Breast epithelium (tissue), 4 donors: Measurements from ENCODE around the gene CA10. TPM values are rescaled to one million over a fixed set of nuclear protein-coding genes. Genes with fewer than 3 reads are reported as not detected.

ENCODE experiments used
- DNase-seq, 2 donors: peaks; one replicate each; pipeline ENCODE4 v3.0.0-alpha.2; 2019; ENCODE audit warnings: low spot score in 2 of 2
- H3K27ac ChIP-seq, 2 donors: fragments of 200-600 bp; sonication (generic) in 1 of 2; one replicate each; pipeline ENCODE4 v1.5.1; 2016 to 2019; ENCODE audit warnings: mild to moderate bottlenecking in 1 of 2
- H3K27me3 ChIP-seq, 2 donors: fragments of 200-600 bp; sonication (generic) in 1 of 2; one replicate each; pipeline versions ENCODE4 v1.5.1 to v1.6.0; 2017 to 2019; ENCODE audit warnings: control low read depth in 1 of 2, mild to moderate bottlenecking in 1 of 2
- H3K36me3 ChIP-seq: fragments of 200-600 bp; one replicate; pipeline ENCODE4 v1.5.1; 2019
- H3K4me1 ChIP-seq, 2 donors: fragments of 200-600 bp; sonication (generic); one replicate each; pipeline ENCODE4 v1.5.1; 2016 to 2019; ENCODE audit warnings: control low read depth in 1 of 2
- H3K4me3 ChIP-seq, 3 donors: fragments of 200-600 bp; sonication (generic); 1 replicate in 2 of 3; 2 replicates in 1 of 3; pipeline ENCODE4 v1.5.1; 2016 to 2019; ENCODE audit warnings: mild to moderate bottlenecking in 3 of 3, moderate library complexity in 2 of 3
- H3K9me3 ChIP-seq, 2 donors: fragments of 200-600 bp; sonication (generic) in 1 of 2; one replicate each; pipeline ENCODE4 v1.5.1; 2016 to 2019; ENCODE audit warnings: control low read depth in 1 of 2
- CTCF ChIP-seq, 3 donors: fragments of 450-650 bp; IDR thresholded peaks; one replicate each; pipeline ENCODE4 v1.5.1; 2016 to 2017; ENCODE audit warnings: antibody characterized with exemption in 3 of 3, mild to moderate bottlenecking in 3 of 3, moderate library complexity in 3 of 3
- POLR2A ChIP-seq: fragments of 450-650 bp; IDR thresholded peaks from one replicate; pipeline ENCODE4 v1.6.1; 2016; ENCODE audit warnings: antibody characterized with exemption, mild to moderate bottlenecking, moderate library complexity
- POLR2AphosphoS5 ChIP-seq, 3 donors: sonication (generic); formaldehyde crosslinking; IDR thresholded peaks; one replicate each; pipeline ENCODE4 v1.6.1; 2017; ENCODE audit warnings: antibody characterized with exemption in 3 of 3
- intact Hi-C: fragments of 100-400 bp; cut with DNase I; formaldehyde crosslinking; loops from one replicate; pipeline ENCODE4 v1.15.1; 2023; ENCODE audit warnings: low total_unique reads
- total RNA-seq, 3 donors: library from RNA; depleted of rRNA; stranded (reverse); fragments of >200 nt; gene quantifications; one replicate each; pipeline ENCODE4 v1.1.0, GENCODE V29; 2016

CA10 gene
- total RNA-seq, 3 donors from 2014 or later, result not detected

DNA sequence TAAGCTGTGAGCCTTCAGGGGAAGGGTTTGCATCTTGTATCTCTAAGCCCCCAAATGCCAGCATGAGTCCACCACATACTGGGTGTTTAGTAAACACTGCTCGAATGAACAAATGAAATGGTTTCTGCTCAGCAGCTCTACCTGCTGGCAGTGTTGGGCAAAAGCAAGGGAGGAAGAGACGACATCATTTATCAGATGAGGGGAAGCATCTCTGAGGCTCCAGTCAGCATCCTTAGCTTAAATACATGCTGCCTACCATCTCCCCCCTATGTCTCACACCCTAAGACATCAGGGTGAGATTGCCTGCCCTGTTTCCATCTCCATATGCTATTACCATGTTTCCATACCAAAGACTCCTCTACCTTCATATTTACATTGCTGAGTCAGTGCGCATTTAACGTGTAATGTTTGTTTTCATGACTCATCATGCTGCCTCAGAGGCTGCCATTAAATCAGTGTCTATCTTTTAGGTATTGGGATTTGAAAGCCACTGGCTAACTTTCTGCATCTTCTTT, 518.3 kb downstream of the CA10 start:
- Histone ChIP-seq H3K4me1 (no peaks in the 10 kb centered on the region), H3K27ac (no peak overlapping the region), H3K36me3 (no peaks in the 10 kb centered on the region), H3K27me3 (peaks cover 0 to 3% of the 10 kb centered on the region in 2 donors), H3K9me3 (no peaks in the 10 kb centered on the region), H3K4me3 (no peak overlapping the region)
- DNase-seq, result no peak
- intact Hi-C loops, result no loop called here
- TF ChIP-seq POLR2A, result no peak
- TF ChIP-seq CTCF (IDR thresholded peaks at IDR 0.05), result no peak
- no peak for TF ChIP-seq POLR2AphosphoS5 (IDR thresholded peaks at IDR 0.05)

DNA sequence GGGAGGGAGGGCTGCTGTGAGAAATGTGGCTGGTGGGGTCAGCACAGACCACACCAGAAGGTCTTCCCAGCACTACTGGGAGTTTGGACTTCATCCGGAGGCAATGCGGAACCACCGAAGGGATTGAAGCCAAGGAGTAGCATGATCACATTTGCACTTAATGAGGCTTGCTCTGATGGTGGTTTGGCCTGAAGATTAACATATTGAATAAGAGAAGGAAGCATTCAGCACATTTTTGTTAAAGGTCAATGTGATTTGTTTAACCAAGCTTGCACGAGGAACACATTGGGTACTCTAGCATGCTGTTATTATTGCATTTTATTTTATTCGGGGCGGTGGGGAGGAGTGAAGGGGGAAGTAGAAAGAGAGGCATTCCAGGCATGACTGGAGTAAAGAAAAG, 519.5 kb downstream of the CA10 start:
- no peak for TF ChIP-seq POLR2AphosphoS5 (IDR thresholded peaks at IDR 0.05)
- TF ChIP-seq POLR2A, result no peak
- TF ChIP-seq CTCF (IDR thresholded peaks at IDR 0.05), result no peak
- Histone ChIP-seq H3K27me3 (peaks cover 0 to 3% of the 10 kb centered on the region in 2 donors), H3K27ac (no peak overlapping the region), H3K9me3 (no peaks in the 10 kb centered on the region), H3K4me3 (no peak overlapping the region), H3K4me1 (no peaks in the 10 kb centered on the region), H3K36me3 (no peaks in the 10 kb centered on the region)
- intact Hi-C loops, result no loop called here
- no peak for DNase-seq

DNA sequence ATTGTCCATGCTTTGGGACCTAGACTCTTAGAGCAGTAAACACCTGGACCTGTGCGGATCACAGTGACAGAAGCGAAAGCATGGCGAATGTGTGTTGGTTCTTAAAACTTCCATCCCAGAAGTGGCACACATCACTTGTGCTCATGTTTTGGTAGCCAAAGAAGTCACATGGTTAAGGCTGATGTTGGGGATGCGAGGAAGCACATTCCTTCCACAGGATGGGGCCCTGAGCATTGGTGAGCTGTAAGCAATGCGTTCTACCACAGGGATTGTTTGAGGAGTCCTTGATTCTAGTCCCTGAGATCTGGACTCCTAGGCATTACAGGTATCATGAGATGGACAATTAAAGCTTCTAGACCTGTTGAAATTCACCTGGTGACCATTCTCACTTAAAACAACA, 522.2 kb downstream of the CA10 start:
- Histone ChIP-seq H3K4me1 (no peaks in the 10 kb centered on the region), H3K4me3 (no peak overlapping the region), H3K27me3 (no peaks in the 10 kb centered on the region), H3K36me3 (no peaks in the 10 kb centered on the region), H3K27ac (no peak overlapping the region), H3K9me3 (no peaks in the 10 kb centered on the region)
- DNase-seq, result no peak
- intact Hi-C loops, result no loop called here
- no peak for TF ChIP-seq POLR2A
- no peak for TF ChIP-seq POLR2AphosphoS5 (IDR thresholded peaks at IDR 0.05)
- TF ChIP-seq CTCF (IDR thresholded peaks at IDR 0.05), result no peak

- H3K27me3 ChIP-seq, result no peaks in the 10 kb centered on the region
- no peak overlapping the region for H3K4me3 ChIP-seq
- intact Hi-C loops, result no loop called here
- no peak overlapping the region for H3K27ac ChIP-seq
- no peak for TF ChIP-seq POLR2AphosphoS5 (IDR thresholded peaks at IDR 0.05)
- no peak for TF ChIP-seq CTCF (IDR thresholded peaks at IDR 0.05)
- TF ChIP-seq POLR2A, result no peak
- H3K4me1 ChIP-seq, result no peaks in the 10 kb centered on the region
- no peak for DNase-seq
- no peaks in the 10 kb centered on the region for H3K9me3 ChIP-seq
- no peaks in the 10 kb centered on the region for H3K36me3 ChIP-seq
Measured at GRCh38 chr17:51630101-51630671, 528.3 kb downstream of the CA10 start.

- DNase-seq, result no peak
- Histone ChIP-seq H3K9me3 (no peaks in the 10 kb centered on the region), H3K27me3 (no peaks in the 10 kb centered on the region), H3K4me3 (no peak overlapping the region), H3K4me1 (no peaks in the 10 kb centered on the region), H3K36me3 (no peaks in the 10 kb centered on the region), H3K27ac (no peak overlapping the region)
- intact Hi-C loops, result no loop called here
- TF ChIP-seq POLR2AphosphoS5 (IDR thresholded peaks at IDR 0.05) (no peak), CTCF (IDR thresholded peaks at IDR 0.05) (no peak), POLR2A (no peak)
Measured at GRCh38 chr17:51629232-51629631, 529.3 kb downstream of the CA10 start.
